CD4-positive, alpha-beta T cell treated with Interleukin-15 for 4 hours (primary cell): Measurements from ENCODE around the gene ZBTB16.

Experiments used
- DNase-seq: peaks from one replicate; pipeline ENCODE4 v3.0.0-alpha.2; 2020; ENCODE audit warnings: low spot score

ZBTB16 gene

DNA sequence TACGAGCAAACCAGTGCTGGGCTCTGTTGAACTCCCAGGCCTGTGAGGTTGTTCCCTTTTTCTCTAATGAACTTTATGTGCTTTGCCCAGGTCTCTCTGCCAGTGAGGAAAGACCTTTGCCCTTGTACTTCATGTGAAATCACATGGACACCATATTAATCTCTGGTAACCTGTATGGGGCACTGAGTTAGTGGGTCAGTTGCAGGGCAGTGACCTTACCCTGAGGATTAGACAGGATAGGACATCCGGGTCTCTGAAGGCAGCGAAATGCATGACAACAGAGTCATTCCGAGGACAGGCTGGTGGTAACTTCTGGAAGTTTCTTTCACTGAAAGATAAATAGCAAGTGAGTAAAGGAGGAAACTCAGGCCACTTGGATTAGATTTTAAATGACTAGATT is 93.7 kb downstream of the ZBTB16 start:
- no peak for DNase-seq

DNA sequence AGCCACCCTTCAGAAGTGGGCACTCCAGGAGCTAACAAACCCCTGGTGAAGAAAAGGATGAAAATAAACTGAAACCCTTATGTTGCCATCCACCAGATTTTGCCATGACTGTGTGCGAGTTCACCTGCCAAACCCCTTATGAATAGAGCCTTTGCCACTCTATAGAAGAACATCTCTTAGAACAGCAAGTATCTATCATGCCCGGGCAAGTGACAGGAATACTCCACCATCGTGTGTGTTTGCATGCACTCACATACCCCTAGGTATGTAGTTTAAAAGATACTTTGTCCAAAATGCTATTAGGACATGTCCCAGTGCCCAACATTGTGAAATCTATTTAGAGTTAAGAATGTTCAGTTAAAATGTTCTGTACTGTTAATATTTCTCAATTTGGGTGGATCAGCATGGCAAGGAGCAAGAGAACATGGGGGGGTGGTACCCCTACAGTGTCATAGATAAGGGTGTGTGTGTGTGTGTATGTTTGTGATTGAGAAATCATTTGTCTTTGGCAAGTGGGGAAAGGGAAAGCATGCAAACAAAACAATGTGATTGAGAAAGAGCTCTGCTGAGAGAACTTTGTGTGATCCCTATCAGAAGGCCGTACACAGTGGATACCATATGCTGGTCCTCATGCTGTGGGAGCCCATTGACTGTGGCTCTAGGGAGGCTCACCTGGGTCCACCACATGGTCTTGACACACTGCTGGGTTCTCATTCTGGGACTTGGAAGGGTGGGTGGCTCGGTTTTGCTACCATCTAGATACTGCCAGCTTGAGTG is 94.9 kb downstream of the ZBTB16 start:
- DNase-seq = no peak

DNA sequence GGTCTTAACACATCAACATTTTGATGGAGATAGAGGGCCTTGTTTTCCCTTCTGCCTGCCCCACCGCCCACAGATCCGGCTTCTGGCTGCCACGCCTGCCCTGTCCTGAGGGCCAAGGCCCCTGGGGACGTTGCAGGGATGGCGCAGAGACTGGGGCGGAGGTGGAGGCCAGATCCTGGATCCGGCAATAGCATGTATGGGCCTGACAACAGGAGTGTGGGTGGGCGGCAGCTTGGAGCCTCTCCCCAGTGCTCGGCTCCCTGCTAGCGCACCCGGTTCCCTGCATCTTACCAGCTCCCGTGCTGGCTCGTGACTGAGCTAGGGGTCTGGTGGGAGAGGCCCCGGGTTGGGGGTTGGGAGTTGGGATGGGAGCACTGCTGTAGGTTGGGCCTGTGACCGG is 95.6 kb downstream of the ZBTB16 start:
- DNase-seq = no peak

DNA sequence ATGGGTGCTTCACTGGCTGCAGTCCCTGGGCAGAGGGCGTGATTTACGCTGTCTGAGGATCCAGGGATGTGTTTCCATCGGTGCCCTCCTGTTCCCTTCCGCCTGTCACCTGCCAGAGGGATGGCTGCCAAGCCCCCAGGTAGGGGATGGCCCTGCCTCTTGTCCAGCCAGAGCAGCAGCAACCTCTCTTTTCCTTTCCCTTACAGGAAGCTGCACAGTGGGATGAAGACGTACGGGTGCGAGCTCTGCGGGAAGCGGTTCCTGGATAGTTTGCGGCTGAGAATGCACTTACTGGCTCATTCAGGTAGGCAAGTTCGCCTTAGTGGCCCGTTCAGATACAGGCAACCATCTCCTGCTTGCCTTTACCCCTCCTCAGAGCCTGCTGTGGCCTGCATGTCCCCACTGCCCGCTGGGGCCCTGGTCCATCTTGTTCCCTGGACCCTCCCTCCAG is 96.6 kb downstream of the ZBTB16 start:
- DNase-seq = no peak

DNA sequence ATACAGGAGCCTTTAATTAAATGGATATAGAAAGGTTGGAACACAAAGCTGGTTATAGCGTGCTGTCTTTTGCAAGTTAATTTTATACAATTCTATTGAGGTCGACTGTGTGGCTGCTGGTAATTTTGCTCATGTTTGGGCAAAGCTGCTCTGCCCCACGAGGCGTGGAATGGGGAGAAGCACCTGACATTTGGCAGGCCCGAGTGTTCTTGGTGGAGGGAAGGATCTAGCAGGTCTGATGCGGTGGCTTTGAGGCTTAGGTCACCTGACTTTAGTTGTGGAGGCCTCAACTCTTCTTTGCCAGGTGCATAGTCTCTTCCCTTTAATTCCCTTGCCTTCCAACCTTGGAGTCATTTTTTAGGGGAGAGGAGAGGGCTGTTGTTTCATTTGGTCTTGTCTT is 97.3 kb downstream of the ZBTB16 start:
- DNase-seq = no peak

DNA sequence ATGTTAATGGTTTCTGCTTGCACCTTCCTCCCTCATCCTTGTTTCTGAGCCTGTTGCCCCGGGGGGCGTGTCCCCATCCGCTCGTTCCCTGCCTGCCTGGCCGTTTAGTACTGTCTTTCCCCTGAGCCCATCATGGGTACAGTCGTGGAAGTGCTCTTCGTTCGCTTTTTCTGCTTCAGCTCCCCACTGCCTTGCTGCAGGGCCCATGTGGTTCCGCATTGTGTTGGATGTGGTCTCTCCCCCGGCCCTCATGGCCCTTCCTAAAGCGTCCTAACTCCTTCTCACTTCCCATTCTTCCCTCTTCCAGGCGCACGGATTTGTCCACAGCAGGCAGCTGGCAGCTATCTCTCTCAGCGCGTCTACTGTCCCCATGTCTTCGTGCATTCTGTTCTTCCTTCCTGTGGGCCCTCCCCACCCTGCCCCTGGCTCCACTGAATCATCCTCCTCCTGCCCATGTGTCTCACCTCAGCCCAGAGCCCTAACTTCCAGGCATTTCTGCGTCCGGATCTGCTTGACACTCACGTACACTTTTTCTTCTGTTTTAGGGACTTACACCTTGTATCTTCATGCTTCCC is 98.1 kb downstream of the ZBTB16 start:
- DNase-seq = no peak

DNA sequence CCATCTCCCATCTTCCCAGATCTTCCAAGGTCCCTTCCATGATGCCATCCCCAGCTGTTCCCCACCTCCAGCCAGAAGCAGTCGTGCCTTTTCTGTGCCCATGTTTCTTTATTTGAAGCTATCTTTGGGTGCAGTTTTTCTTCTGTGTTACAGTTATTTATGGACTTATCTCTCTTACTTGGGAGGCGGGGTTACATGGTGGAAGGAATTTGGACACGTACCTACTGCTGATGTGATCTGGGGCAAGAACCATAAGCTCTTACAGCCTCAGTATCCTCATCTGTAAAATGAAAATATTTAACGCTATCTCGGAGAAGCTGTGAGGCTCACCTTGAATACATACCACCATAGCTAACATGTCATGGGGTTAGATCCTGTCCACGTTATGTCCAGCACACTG is 98.9 kb downstream of the ZBTB16 start:
- DNase-seq = no peak

DNA sequence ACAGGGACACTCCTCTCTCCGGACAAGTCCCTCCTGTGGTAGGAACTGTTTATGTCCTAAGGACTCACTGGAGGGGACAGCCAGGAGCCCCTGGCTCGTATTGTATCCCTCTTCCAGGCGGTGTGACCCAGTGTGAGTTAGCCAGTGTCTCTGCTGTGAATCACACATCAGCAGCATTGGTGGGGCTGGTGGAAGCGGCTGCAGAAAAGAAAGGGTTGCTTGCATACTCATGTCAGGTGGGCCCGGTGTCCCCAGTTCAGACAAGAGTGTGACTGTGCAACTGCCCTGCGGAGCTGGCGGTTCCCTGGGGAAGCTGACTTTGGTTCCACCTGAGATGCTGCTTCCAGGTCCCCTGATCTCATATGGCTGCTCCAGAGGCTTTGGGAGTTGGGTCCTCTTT is 99.4 kb downstream of the ZBTB16 start:
- no peak for DNase-seq

DNA sequence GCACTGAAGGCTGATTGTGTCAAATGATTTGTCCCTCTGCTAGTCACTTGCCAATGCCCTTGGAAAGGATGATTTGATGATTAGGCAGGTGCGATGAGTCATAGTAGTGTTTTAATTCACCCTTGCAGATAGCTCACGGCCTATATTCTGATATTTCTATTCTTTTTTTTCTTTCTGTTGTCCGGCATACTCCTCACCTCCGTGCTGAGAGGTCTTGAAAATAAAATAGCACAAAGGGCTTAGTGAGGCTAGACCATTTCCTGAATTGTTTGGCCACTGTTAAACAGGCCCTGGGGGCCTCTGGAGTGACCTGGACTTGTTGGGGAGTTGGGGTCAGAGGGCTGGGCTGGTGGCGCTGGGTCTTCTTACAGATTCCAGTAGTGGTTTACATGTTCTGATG is 99.8 kb downstream of the ZBTB16 start:
- DNase-seq = peak; percentile 49

DNA sequence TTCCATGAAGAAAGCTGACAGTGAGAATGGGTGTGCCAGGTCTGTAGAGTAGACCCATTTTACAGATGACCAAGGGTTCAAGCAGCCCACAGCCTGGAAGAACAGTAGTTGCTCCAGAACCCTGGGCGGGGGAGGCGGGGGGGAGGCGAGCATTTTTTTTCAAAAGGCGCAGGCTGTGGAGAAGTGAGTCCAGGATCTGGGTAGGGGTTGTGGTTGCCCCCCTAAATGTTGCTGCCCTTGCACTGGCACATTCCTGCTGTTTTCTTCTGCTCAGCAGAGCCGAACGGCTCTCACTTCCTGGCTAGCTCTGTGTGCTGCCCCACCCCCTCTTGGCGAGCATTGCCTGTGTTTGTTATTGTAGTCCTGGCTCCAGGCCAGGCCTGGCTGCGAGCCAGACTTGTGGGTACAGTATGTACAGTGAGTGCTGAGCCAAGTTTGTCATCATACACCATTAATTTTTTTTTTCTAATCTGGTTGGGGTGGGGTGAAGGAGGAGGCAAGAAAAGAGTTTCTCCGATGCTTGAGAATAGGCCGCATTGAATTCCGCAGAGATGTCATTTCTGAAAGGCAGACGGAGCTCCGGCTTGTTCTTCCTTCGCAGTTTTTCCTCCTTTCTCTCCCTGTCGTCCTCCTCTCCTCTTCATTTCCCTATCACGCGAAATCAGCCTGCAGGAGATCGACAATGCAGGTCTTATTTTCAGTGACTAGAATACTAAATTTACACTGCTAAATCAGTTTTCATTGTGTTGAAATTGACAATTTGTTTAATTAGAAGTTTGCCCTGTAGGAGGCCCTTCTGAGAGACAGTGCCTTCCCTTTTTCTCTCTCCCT is 100.5 kb downstream of the ZBTB16 start:
- DNase-seq = peak; percentile 97

DNA sequence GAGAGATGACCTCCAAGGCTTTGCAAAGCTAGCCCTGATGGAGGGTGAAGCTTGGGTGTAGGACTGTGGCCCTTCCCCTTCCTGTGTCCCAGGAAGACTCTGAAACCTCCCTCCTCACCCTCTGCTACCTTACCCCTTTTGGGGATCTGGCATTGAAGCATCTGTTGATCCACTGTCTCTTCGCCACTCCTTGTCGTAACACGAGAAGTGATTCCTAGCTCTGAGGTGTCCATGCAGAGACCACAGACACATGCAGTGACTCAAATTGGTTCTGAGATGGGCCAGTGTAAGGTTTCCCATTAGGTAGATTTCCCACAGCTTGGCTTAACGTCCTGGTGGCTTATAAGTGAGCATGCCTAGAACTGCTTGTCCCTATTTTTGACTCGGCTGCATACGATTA is 101.4 kb downstream of the ZBTB16 start:
- no peak for DNase-seq

DNA sequence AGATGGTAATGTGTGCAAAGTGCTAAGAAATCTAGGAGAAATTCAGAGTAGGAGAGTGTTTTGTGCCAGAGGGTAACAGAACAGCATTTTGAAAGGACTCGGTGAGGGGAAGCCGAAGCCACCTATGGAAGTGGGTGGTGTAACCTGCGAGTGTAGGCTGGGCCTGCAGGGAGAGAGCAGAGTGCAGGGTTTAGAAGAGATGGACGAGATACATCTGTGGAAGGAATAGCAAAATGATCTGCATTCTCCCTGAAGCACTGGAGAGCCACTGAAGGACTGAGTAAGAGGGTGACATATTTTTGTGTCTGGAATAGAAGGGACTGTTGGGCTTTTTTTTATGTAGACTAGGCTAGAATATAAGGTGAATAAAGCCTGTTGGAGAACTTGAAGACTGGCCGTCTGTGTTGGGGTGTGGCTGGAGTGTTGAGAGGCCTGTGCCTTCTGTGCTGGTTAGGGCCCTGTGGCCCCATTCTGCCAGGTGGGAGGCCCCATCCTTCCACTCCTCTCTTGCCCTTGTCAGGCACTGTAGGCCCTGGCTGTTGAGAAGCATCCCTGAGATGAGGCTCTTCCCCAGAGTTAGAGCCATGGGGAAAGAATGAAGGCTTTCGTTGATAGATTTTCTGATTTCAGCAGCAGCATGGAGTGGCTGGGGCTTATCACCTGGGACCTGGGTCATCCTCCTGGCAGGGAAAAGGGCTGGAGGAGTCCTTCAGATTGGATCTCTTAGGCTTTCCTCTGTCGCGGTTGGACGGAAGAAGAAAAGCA is 102.2 kb downstream of the ZBTB16 start:
- DNase-seq = no peak

DNA sequence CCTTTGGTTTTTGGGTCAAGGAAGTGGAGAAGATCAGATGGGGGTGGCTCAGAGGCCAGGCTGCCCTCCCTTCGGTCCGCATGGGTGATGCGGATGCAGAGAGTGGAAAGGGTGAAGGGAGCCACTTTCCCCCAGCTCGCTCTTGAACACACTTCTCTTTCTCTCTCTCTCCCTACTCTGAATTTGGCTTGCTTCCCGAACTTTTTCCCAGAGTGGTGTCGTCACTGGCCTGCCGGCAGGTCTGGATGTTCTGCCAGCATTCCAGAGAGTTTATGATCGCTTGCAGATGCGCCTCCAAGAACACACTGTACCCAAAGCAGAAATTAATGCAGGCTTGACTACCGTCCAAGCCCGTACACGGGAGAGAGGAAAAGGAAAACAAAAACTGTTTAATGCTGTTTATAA is 103.2 kb downstream of the ZBTB16 start:
- no peak for DNase-seq

DNA sequence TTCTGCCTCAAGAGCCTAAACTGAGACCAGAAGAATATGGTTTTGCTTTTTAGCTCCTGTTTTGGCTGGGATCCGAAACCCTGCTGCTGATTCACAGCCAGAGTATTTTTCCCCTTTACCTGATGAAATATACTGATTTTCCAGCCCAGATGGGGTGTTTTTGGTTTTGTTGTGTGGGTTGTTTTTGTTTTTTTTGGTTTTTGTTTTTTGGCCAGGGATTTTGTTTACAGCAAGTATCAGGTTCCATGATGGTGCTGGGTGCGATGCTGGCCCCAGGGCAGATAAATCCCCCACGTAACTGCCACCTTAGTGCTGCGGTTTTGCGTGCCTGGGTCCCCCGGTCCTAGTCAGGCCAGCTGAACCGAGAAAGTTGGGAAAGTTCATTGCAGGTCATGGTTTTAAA is 103.7 kb downstream of the ZBTB16 start:
- DNase-seq = no peak

DNA sequence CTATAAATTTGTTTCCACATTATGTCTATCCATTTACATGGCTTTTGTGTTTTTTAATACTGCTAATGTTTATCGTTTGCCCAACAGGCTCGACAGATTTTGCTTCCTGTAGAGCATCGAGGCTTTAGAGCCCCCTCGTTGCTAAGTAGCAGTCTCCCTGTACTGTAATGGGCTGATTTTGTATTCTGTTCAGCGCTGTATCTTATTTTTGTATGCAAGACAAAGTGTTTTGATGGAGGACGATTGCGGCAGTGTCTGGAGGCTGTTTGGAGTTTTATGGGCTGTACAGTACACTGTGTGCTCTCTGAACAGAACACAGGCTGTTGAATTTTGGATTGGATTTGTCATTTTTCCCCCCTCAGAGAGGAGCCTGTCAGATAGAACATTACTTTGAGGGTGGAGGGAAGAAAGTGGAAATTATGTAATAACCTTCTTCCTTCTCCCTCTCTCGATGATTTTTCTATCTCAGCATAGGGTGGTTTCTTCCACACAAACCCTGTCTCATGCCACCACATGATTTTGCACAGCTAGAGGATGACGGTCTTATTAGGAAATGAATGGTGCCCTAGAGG is 104.4 kb downstream of the ZBTB16 start:
- DNase-seq = no peak

DNA sequence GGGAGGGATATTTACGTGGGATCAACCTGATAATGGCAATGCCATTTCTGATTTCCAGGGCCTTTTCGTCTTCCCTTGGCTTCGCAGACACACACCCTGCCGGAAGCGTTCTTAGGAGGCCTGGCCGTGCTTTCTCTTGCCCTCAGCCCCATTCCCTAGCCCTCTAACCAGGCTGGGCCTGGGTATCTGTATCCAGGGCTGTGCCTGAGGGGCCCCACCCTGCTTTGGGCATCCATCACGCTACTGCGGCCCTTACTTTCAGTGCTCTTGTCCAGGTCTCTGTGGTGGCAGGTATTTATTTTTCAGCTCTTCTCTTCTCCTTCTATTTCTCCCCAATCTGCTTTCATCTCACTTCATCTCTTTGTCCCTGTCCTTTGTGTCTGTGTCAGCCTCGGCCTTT is 105.0 kb downstream of the ZBTB16 start:
- DNase-seq = no peak

DNA sequence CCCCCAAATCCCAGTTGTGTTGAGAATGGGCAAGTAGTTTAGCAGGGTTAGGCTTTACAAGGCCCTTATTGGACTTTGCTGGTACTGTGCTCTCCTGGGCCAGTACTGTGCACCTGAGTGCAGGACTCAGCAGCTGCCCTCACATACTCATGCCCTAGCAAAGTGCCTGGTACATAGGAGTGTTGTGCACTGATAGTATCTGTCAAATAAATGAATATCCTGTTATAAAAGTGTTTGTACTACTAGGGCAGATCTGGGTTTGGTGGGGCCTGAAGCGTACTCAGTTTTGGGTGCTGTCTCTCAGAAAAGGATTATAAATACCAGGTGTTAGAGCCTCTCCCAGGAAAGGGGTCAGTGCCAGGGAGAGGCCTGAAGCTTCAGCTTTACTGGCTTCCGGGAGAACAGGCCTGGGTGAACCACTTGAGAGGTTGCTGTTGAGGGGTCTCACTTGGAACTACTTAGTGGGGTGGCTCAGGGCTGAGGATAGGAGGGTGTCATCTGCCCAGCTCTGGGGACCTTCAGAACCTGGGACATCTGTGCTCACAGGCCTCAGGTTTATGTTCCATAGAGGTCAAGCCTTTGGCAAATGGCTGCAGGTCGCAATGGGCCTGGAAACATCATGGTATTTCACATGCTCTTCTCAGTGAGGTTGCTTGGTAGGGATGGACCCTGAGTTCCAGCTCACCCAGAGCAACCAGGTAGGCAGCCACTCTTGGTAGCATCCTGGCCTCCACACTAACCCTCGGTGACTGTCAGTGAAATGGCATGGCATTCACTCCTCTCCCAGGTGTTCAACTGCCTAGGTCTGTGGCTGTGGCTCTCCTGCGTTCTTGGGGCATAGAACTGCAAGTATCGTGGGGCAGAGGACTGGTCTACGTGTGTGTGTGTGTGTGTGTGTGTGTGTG is 106.1 kb downstream of the ZBTB16 start:
- no peak for DNase-seq

DNA sequence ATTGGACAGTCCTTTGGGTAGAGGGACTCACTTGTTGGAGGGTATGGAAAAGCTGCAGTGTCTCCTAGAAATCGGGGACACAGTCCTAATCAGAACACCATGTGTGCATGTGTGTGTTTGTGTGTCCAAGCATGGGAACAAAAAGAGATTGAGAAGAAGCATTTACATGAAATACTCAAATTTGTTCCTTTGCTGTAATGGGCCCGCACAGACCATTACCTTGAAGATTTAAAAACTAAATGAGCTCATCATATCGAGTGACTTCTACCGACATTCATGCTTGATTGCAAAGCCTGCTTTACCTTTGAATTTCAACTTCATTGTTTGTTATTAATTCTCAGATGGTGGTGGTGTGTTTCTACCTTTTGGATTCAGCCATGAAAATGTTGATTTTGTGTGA is 106.9 kb downstream of the ZBTB16 start:
- DNase-seq = no peak

DNA sequence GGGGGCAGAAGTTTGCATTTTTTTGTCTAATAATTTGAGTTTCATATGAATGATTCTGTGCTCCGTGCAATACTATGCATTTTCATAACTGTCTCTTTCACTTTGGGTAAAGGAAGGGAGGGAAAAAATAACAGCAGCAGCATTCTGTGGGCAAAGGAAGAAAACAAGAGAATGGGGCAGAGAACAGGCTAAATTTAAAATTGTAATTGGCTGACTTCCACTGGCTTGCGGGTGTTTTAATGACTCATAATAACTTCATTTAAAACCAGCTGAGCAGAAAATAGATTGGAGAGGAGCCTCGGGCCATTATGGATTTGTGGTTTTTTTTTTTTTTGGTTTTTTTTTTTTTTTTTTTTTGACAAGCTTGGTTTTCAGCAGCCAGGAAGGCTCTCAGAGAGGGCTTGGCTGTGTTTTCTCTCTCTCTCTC is 107.4 kb downstream of the ZBTB16 start:
- peak; percentile 62 for DNase-seq

DNA sequence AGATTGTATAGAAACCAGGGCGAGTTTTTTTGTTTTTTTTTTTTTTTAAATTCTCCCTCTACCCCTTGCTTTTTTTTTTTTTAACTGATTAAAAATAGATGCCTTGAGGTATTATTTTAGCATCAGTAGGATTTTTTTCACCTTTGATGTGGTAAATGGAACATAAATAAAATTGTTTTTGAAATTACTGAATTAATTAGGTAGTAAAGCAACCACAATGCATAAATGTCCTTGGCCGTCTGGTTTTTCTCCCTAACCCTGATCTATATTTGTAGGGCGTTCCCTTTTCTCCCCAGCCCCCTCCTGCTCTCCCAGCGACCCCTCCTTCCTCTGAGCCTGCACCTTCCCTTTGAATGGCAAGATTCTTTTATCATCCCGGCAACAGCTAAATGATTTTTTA is 107.8 kb downstream of the ZBTB16 start:
- DNase-seq = no peak
